Psoas muscle (tissue), 8 donors: Measurements from ENCODE around the gene ALDH7A1. TPM values are rescaled to one million over a fixed set of nuclear protein-coding genes. Genes with fewer than 3 reads are reported as not detected.
A peak's percentile ranks its signal among the peaks of the same experiment; 100 is the strongest.
"Not testable (repeated sequence)": the region's sequence is repeated elsewhere in the genome, so short reads cannot be mapped to it uniquely, and the experiment has no call there.

Source experiments
- ATAC-seq, 4 donors: fragments of 200-7000 bp; cut with Tn5 transposase; one replicate each; pipeline ENCODE4 v1.9.1; 2020; ENCODE audit warnings: moderate library complexity in 3 of 4, mild to moderate bottlenecking in 2 of 4
- DNase-seq, 2 donors: peaks; one replicate each; pipeline ENCODE4 v3.0.0-alpha.2; 2020
- H3K27ac ChIP-seq: fragments of 200-600 bp; one replicate; pipeline ENCODE4 v1.8.0; 2022
- H3K27me3 ChIP-seq, 3 donors: fragments of 200-600 bp in 1 of 3; one replicate each; pipeline versions ENCODE4 v1.6.1 to v1.8.0; 2013 to 2022; ENCODE audit warnings: low read length in 2 of 3, mild to moderate bottlenecking in 2 of 3, moderate library complexity in 1 of 3; ENCODE audit not compliant: insufficient read depth in 3 of 3
- H3K36me3 ChIP-seq, 2 donors: fragments of 200-600 bp in 1 of 2; one replicate each; pipeline versions ENCODE4 v1.6.1 to v1.8.0; 2013 to 2022; ENCODE audit warnings: low read depth in 1 of 2, mild to moderate bottlenecking in 1 of 2, moderate library complexity in 1 of 2; ENCODE audit not compliant: insufficient read depth in 1 of 2
- H3K4me1 ChIP-seq: fragments of 200-600 bp; one replicate; pipeline ENCODE4 v1.8.0; 2022
- H3K4me3 ChIP-seq: fragments of 200-600 bp; one replicate; pipeline ENCODE4 v1.8.0; 2022; ENCODE audit warnings: mild to moderate bottlenecking
- H3K9me3 ChIP-seq: fragments of 200-600 bp; one replicate; pipeline ENCODE4 v1.8.0; 2022
- WGBS, 3 donors: extraction: QIAGEN DNeasy Blood & Tissue Kit; methylation state at CpG; one replicate each; pipeline versions ENCODE4 v1.1.6 to v1.1.7; 2013; 5-methylcytosine and 5-hydroxymethylcytosine counted together
- intact Hi-C, 2 donors: fragments of 100-400 bp; cut with DNase I; formaldehyde crosslinking; loops; one replicate each; pipeline versions ENCODE4 v1.11.0 to v1.14.2; 2022
- polyA plus RNA-seq, 3 donors: library from polyadenylated mRNA; stranded (reverse); fragments of 200-250 nt; gene quantifications; one replicate each; pipeline ENCODE4 v1.2.3, GENCODE V29; 2013
- total RNA-seq, 4 donors: library from RNA; stranded (reverse); fragmentation: NEBNext Ultra II Directional in 2 of 4; extraction: Animal tissue kit (Norgen Biotek cat#: 25700) in 2 of 4; gene quantifications; one replicate each; pipeline versions ENCODE4 v1.2.1 to v1.2.4, GENCODE V29; 2021 to 2023
- TF ChIP-seq, protein P1 (sequence below): fragments of 200-600 bp; IDR thresholded peaks from one replicate; pipeline ENCODE4 v1.8.0; 2022; ENCODE audit warnings: antibody characterized with exemption
- donor health status: healthy with polysubstance abuse.
- donor health status: DM: no; HTN: no; CAD: no; lungs with moderate emphysema.
- donor health status: Bipolar disorder and iron deficiency.
- donor health status: healthy.
- donor health status: DM: yes; HTN: yes; CAD: no.
- donor health status: DM: no; HTN: no; CAD: no.
- donor health status: DM: no; HTN: no; CAD: no.
- donor health status: DM: yes; HTN: yes; CAD: no.

ALDH7A1 gene
- total and polyA plus RNA-seq, 7 donors: 7.4 to 26.7 (median 8.8) TPM

DNA sequence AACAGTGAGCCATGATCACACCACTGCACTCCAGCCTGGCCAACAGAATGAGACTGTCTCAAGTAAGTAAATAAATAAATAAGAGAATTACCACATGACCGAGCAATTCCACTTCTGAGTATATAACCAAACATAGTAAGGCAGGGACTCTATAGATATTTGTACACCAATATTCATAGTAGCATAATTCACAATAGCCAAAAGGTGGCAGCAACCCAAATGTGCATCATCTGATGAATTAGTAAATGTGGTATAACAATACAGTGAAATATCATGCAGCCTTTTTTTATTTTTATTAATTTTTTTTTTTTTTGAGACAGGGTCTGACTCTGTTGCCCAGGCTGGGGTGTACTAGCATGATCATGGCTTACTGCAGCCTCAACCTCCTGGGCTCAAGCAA is 33.1 kb downstream of the ALDH7A1 start:
- TF ChIP-seq, protein P1, sequence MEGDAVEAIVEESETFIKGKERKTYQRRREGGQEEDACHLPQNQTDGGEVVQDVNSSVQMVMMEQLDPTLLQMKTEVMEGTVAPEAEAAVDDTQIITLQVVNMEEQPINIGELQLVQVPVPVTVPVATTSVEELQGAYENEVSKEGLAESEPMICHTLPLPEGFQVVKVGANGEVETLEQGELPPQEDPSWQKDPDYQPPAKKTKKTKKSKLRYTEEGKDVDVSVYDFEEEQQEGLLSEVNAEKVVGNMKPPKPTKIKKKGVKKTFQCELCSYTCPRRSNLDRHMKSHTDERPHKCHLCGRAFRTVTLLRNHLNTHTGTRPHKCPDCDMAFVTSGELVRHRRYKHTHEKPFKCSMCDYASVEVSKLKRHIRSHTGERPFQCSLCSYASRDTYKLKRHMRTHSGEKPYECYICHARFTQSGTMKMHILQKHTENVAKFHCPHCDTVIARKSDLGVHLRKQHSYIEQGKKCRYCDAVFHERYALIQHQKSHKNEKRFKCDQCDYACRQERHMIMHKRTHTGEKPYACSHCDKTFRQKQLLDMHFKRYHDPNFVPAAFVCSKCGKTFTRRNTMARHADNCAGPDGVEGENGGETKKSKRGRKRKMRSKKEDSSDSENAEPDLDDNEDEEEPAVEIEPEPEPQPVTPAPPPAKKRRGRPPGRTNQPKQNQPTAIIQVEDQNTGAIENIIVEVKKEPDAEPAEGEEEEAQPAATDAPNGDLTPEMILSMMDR: no peak
- DNase-seq: no peak
- Histone ChIP-seq H3K9me3 (no peaks in the 10 kb centered on the region), H3K27me3 (no peaks in the 10 kb centered on the region), H3K4me3 (no peak overlapping the region), H3K4me1 (no peaks in the 10 kb centered on the region), H3K27ac (no peak overlapping the region), H3K36me3 (peaks cover 2 to 49% of the 10 kb centered on the region in 2 donors)
- intact Hi-C loops: no loop called here
- ATAC-seq: no peak
- 85 to 94% (median 91%) methylated on average over 1 of the region's 1 CpG for WGBS, 3 donors

DNA sequence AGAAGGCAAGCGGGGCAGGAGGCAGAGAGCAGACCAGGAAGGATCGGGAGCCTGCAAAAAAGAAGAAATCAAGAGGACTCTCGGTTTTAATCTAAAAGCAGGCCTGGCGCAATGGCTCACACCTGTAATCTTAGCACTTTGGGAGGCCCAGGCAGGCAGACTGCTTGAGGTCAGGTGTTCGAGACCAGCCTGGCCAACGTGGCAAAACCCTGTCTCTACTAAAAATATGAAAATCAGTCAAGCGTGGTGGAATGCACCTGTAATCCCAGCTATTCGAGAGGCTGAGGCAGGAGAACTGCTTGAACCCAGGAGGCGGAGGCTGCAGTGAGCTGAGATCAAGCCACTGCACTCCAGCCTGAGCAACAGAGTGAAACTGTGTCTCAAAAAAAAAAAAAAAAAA is 39.9 kb downstream of the ALDH7A1 start:
- peaks cover 9 to 84% of the 10 kb centered on the region in 2 donors for H3K36me3 ChIP-seq
- H3K4me3 ChIP-seq, H3K27ac ChIP-seq, intact Hi-C loops, H3K9me3 ChIP-seq, ATAC-seq, DNase-seq, H3K27me3 ChIP-seq, H3K4me1 ChIP-seq: not testable (repeated sequence)
- WGBS, 3 donors: 89 to 93% (median 92%) methylated on average over 9 of the region's 9 CpGs

DNA sequence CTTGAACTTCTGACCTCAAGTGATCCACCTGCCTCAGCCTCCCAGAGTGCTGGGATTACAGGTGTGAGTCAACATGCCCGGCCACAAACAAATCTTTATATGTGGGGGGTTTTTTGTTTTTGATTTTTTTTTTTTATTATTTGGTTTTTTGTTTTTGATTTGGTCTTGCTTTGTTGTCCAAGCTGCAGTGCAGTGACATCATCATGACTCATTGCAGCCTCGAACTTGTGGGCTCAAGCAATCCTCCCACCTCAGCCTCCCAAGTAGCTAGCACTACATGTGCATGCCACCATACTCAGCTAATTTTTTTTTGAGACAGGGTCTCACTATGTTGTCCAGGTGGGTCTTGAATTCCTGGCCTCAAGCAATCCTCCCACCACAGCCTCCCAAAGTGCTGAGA is 42.4 kb downstream of the ALDH7A1 start:
- H3K4me3 ChIP-seq: no peak overlapping the region
- no peaks in the 10 kb centered on the region for H3K27me3 ChIP-seq
- H3K36me3 ChIP-seq: peaks cover 8 to 79% of the 10 kb centered on the region in 2 donors
- DNase-seq (no peak), ATAC-seq (no peak)
- intact Hi-C loops: no loop called here
- WGBS, 3 donors: 95 to 100% (median 98%) methylated on average over 2 of the region's 2 CpGs
- no peaks in the 10 kb centered on the region for H3K9me3 ChIP-seq
- TF ChIP-seq, protein P1: no peak
- H3K4me1 ChIP-seq: no peaks in the 10 kb centered on the region
- no peak overlapping the region for H3K27ac ChIP-seq

DNA sequence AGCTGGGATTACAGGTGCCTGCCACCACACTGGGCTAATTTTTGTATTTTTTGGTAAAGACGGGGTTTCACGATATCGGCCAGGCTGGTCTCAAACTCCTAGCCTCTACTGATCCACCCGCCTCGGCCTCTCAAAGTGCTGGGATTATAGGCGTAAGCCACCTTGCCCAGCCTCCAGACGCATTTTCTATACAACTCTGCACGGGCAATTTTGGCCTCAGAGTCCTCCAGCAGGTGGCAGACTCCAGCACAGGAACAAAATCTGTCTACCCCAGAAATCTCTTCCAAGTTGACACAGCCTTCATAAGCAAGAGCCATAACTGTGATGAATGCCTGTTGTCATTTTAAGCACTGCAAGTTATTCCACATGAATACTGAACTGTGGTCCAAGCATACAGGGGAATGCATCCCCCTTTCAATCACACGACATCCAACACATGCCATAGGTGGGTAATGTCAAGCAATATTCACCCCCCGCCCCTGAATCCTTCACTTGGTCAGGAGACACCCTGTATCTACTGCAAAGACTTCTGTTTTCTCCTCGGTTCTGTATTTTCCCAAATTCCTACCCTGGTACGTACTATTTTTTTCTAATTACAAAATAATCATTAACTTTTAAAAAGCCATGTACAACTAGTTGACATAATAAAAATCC is 50.8 kb downstream of the ALDH7A1 start:
- intact Hi-C loops: no loop called here
- ATAC-seq: no peak
- no peak for DNase-seq
- no peak overlapping the region for H3K4me3 ChIP-seq
- 77 to 80% (median 78%) methylated on average over 12 of the region's 12 CpGs for WGBS, 3 donors
- TF ChIP-seq, protein P1: peak; percentile 16
- no peaks in the 10 kb centered on the region for H3K27me3 ChIP-seq
- no peaks in the 10 kb centered on the region for H3K4me1 ChIP-seq
- no peaks in the 10 kb centered on the region for H3K9me3 ChIP-seq
- peaks cover 7 to 29% of the 10 kb centered on the region in 2 donors for H3K36me3 ChIP-seq
- no peak overlapping the region for H3K27ac ChIP-seq

DNA sequence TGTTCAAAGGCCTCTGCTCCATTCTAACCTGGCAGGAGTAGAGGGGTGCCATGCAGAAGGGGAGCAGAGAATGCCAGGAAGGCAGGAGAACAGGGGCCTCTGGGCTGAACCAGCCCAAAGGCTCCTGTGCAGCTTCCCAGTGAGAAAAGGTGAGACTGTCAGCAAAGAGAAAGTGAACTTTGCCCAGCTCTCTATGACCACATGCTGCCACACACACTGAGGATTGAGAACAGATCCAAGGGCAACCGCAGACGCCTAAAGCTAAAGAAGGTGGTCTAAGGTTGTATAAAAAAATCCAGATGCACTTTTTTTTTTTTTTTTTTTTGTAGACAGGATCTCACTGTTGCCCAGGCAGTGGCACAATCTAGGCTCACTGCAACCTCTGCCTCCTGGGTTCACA is 51.4 kb downstream of the ALDH7A1 start:
- Histone ChIP-seq H3K4me1 (no peaks in the 10 kb centered on the region), H3K9me3 (no peaks in the 10 kb centered on the region), H3K27ac (no peak overlapping the region), H3K36me3 (peaks cover 7 to 24% of the 10 kb centered on the region in 2 donors), H3K27me3 (no peaks in the 10 kb centered on the region), H3K4me3 (no peak overlapping the region)
- no peak for DNase-seq
- ATAC-seq: no peak
- intact Hi-C loops: no loop called here
- 95 to 100% (median 97%) methylated on average over 2 of the region's 2 CpGs for WGBS, 3 donors
- TF ChIP-seq, protein P1: no peak
